Upper lobe of left lung (tissue), 6 donors: ENCODE data around the gene HPCAL1. TPM values are rescaled to one million over a fixed set of nuclear protein-coding genes. Genes with fewer than 3 reads are reported as not detected.

Experiments used
- ATAC-seq, 2 donors: fragments of 200-7000 bp; cut with Tn5 transposase; one replicate each; pipeline ENCODE4 v1.9.1; 2022; ENCODE audit warnings: mild to moderate bottlenecking in 2 of 2, moderate library complexity in 2 of 2; ENCODE audit not compliant: low FRiP score in 2 of 2
- DNase-seq, 2 donors: peaks; one replicate each; pipeline ENCODE4 v3.0.0-alpha.2; 2019 to 2020
- H3K27ac ChIP-seq, 4 donors: fragments of 200-600 bp; sonication (generic); one replicate each; pipeline ENCODE4 v1.5.1; 2016 to 2019
- H3K27me3 ChIP-seq, 4 donors: fragments of 200-600 bp; sonication (generic); one replicate each; pipeline ENCODE4 v1.5.1; 2017 to 2019
- H3K36me3 ChIP-seq, 4 donors: fragments of 200-600 bp; sonication (generic); one replicate each; pipeline ENCODE4 v1.5.1; 2016 to 2019
- H3K4me1 ChIP-seq, 4 donors: fragments of 200-600 bp; sonication (generic); one replicate each; pipeline ENCODE4 v1.5.1; 2018 to 2019
- H3K4me3 ChIP-seq, 4 donors: fragments of 200-600 bp; sonication (generic); one replicate each; pipeline ENCODE4 v1.5.1; 2017 to 2019; ENCODE audit warnings: mild to moderate bottlenecking in 2 of 4, moderate library complexity in 1 of 4
- H3K9me3 ChIP-seq, 4 donors: fragments of 200-600 bp; sonication (generic); one replicate each; pipeline ENCODE4 v1.5.1; 2018 to 2019
- EP300 ChIP-seq, 4 donors: sonication (generic); formaldehyde crosslinking; IDR thresholded peaks; one replicate each; pipeline ENCODE4 v1.5.1; 2017; ENCODE audit warnings: antibody characterized with exemption in 4 of 4, control low read depth in 2 of 4
- POLR2A ChIP-seq, 4 donors: fragments of 450-650 bp; IDR thresholded peaks; one replicate each; pipeline ENCODE4 v1.5.1; 2016 to 2017; ENCODE audit warnings: antibody characterized with exemption in 4 of 4, mild to moderate bottlenecking in 2 of 4
- POLR2AphosphoS5 ChIP-seq, 2 donors: sonication (generic); formaldehyde crosslinking; IDR thresholded peaks; one replicate each; pipeline ENCODE4 v1.5.1; 2017; ENCODE audit warnings: antibody characterized with exemption in 2 of 2
- WGBS, 2 donors: methylation state at CpG; one replicate each; pipeline ENCODE4 v1.1.5; 2017 to 2018; 5-methylcytosine and 5-hydroxymethylcytosine counted together
- total RNA-seq, 6 donors: library from RNA; depleted of rRNA in 4 of 6; stranded (reverse); fragments of >200 nt in 4 of 6; gene quantifications; one replicate each; pipeline versions ENCODE4 v1.1.0 to v1.2.1, GENCODE V29; 2016 to 2021
- TF ChIP-seq, protein P1 (sequence below), 6 experiments: fragments of 450-650 bp in 4 of 6; fragments of 200-600 bp in 2 of 6; sonication (generic) in 2 of 6; IDR thresholded peaks; one replicate each; pipeline ENCODE4 v1.5.1; 2016 to 2019; ENCODE audit warnings: antibody characterized with exemption in 6 of 6
- donor health status: DM: no; HTN: no; CAD: no; lungs with moderate emphysema.
- donor health status: DM: no; HTN: yes; CAD: no; lungs with severe emphysema.

The HPCAL1 gene
- total RNA-seq, 6 donors from 2014 or later = 131 to 481 (median 261) TPM

- DNase-seq (peak in 1 of 2 donors; percentile 84), ATAC-seq (peak; percentile 22 to 59)
- no peaks in the 10 kb centered on the region for H3K27me3 ChIP-seq
- peaks cover 7 to 24% (median 16%) of the 10 kb centered on the region in 4 donors for H3K4me1 ChIP-seq
- TF ChIP-seq POLR2AphosphoS5 (IDR thresholded peaks at IDR 0.05) (no peak), EP300 (IDR thresholded peaks at IDR 0.05) (no peak), POLR2A (IDR thresholded peaks at IDR 0.05) (no peak)
- TF ChIP-seq, protein P1, sequence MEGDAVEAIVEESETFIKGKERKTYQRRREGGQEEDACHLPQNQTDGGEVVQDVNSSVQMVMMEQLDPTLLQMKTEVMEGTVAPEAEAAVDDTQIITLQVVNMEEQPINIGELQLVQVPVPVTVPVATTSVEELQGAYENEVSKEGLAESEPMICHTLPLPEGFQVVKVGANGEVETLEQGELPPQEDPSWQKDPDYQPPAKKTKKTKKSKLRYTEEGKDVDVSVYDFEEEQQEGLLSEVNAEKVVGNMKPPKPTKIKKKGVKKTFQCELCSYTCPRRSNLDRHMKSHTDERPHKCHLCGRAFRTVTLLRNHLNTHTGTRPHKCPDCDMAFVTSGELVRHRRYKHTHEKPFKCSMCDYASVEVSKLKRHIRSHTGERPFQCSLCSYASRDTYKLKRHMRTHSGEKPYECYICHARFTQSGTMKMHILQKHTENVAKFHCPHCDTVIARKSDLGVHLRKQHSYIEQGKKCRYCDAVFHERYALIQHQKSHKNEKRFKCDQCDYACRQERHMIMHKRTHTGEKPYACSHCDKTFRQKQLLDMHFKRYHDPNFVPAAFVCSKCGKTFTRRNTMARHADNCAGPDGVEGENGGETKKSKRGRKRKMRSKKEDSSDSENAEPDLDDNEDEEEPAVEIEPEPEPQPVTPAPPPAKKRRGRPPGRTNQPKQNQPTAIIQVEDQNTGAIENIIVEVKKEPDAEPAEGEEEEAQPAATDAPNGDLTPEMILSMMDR (IDR thresholded peaks at IDR 0.05) = no peak
- H3K9me3 ChIP-seq = no peaks in the 10 kb centered on the region
- H3K36me3 ChIP-seq = no peaks in the 10 kb centered on the region
- no peak overlapping the region for H3K4me3 ChIP-seq
- WGBS, 2 donors = 73 to 80% methylated on average over 12 to 15 of the region's 15 CpGs
- peak overlapping the region; percentile 66 to 80 (median 74) for H3K27ac ChIP-seq
These were observed 32.7 kb upstream of the HPCAL1 start for GRCh38 chr2:10269711-10270610.

GRCh38 chr2:10271509-10271908 lies 31.2 kb upstream of the HPCAL1 start:
- ATAC-seq = no peak
- Histone ChIP-seq H3K4me1 (peaks cover 7 to 24% (median 16%) of the 10 kb centered on the region in 4 donors), H3K27me3 (no peaks in the 10 kb centered on the region), H3K36me3 (no peaks in the 10 kb centered on the region), H3K9me3 (no peaks in the 10 kb centered on the region), H3K4me3 (no peak overlapping the region), H3K27ac (peak overlapping the region; percentile 3 to 80 (median 74))
- TF ChIP-seq POLR2A (IDR thresholded peaks at IDR 0.05) (no peak), EP300 (IDR thresholded peaks at IDR 0.05) (no peak), POLR2AphosphoS5 (IDR thresholded peaks at IDR 0.05) (no peak)
- TF ChIP-seq, protein P1 (IDR thresholded peaks at IDR 0.05) = no peak
- DNase-seq = peak in 1 of 2 donors; percentile 20
- 85 to 88% methylated on average over 13 to 15 of the region's 15 CpGs for WGBS, 2 donors

- WGBS, 2 donors = 90 to 94% methylated on average over 6 of the region's 6 CpGs
- DNase-seq (peak in 1 of 2 donors; percentile 19), ATAC-seq (no peak)
- Histone ChIP-seq H3K4me1 (peaks cover 7 to 24% (median 16%) of the 10 kb centered on the region in 4 donors), H3K9me3 (no peaks in the 10 kb centered on the region), H3K36me3 (no peaks in the 10 kb centered on the region), H3K27ac (no peak overlapping the region), H3K27me3 (no peaks in the 10 kb centered on the region), H3K4me3 (no peak overlapping the region)
- TF ChIP-seq POLR2A (IDR thresholded peaks at IDR 0.05) = no peak
These were observed 30.8 kb upstream of the HPCAL1 start for GRCh38 chr2:10271946-10272345.

DNA sequence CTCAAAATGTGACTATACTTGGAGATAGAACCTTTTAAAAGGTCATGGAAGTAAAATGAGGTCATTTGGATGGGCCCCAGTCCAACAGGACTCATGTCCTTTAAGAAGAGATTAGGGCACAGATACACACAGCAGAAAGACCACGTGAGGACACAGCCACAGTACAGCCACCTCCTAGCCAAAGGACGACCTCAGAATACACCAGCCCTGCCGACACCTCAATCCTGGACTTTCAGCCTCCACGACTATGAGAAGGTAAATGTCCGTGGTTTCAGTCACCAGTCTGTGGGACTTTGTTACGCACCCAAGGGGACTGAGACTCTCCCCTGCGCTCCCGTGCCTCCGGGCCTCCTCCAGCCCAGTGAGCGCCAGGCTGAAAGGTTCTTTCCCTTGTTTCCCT lies 30.2 kb upstream of the HPCAL1 start:
- WGBS, 2 donors = 90% methylated on average over 7 to 10 of the region's 10 CpGs
- H3K27ac ChIP-seq = no peak overlapping the region

More for the DNA sequence above, 30.2 kb upstream of the HPCAL1 start:
- TF ChIP-seq POLR2AphosphoS5 (IDR thresholded peaks at IDR 0.05) (no peak), EP300 (IDR thresholded peaks at IDR 0.05) (no peak), POLR2A (IDR thresholded peaks at IDR 0.05) (no peak)
- TF ChIP-seq, protein P1 (IDR thresholded peaks at IDR 0.05) = no peak
- peaks cover 7 to 24% (median 18%) of the 10 kb centered on the region in 4 donors for H3K4me1 ChIP-seq
- H3K27me3 ChIP-seq = no peaks in the 10 kb centered on the region
- no peak for ATAC-seq
- H3K4me3 ChIP-seq = no peak overlapping the region
- DNase-seq = peak in 1 of 2 donors; percentile 16
- no peaks in the 10 kb centered on the region for H3K36me3 ChIP-seq
- H3K9me3 ChIP-seq = no peaks in the 10 kb centered on the region
